Fibroblast of villous mesenchyme (primary cell): Measurements from ENCODE around the gene CFAP107. TPM values are rescaled to one million over a fixed set of nuclear protein-coding genes. Genes with fewer than 3 reads are reported as not detected.
"Not testable (repeated sequence)": the region's sequence is repeated elsewhere in the genome, so short reads cannot be mapped to it uniquely, and the experiment has no call there.

Source experiments
- DNase-seq: peaks from one replicate; pipeline ENCODE4 v3.0.0-alpha.2; 2010; ENCODE audit warnings: low read depth
- H3K4me3 ChIP-seq: 2 replicates; pipeline ENCODE4 v1.5.1; 2011; ENCODE audit warnings: low read depth, mild to moderate bottlenecking, low read length
- total RNA-seq: library from RNA; depleted of rRNA; stranded (reverse); fragments of >200 nt; gene quantifications from 2 replicates; pipeline ENCODE4 v1.2.3, GENCODE V29; 2012
- TF ChIP-seq, protein P1 (sequence below): IDR thresholded peaks from 2 replicates; pipeline ENCODE4 v1.5.1; 2012; ENCODE audit warnings: low read depth, mild to moderate bottlenecking, low read length; ENCODE audit not compliant: insufficient read depth

Gene CFAP107
- total RNA-seq, 1 donor: not detected

DNA sequence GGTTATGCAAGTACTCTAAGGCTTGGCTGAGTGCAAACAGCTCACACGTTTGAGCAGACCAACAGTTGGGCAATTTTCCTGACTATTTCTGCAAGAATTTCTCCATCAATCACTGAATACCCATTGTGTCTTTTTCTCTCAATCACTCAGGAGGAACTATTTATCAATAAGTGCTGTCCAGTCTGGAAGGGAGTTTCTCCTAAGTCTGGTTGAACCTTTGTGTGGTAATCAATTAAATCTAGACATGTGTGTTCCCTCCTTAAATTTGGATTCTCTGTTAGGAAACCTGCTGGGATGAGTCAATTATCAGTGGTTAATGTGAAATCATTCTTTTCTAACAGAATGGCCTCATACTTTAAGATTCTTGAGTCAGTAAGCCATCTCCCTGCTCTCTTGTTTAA, 36.9 kb upstream of the CFAP107 start:
- DNase-seq: no peak
- TF ChIP-seq, protein P1, sequence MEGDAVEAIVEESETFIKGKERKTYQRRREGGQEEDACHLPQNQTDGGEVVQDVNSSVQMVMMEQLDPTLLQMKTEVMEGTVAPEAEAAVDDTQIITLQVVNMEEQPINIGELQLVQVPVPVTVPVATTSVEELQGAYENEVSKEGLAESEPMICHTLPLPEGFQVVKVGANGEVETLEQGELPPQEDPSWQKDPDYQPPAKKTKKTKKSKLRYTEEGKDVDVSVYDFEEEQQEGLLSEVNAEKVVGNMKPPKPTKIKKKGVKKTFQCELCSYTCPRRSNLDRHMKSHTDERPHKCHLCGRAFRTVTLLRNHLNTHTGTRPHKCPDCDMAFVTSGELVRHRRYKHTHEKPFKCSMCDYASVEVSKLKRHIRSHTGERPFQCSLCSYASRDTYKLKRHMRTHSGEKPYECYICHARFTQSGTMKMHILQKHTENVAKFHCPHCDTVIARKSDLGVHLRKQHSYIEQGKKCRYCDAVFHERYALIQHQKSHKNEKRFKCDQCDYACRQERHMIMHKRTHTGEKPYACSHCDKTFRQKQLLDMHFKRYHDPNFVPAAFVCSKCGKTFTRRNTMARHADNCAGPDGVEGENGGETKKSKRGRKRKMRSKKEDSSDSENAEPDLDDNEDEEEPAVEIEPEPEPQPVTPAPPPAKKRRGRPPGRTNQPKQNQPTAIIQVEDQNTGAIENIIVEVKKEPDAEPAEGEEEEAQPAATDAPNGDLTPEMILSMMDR: no peak
- no peak overlapping the region for H3K4me3 ChIP-seq

DNA sequence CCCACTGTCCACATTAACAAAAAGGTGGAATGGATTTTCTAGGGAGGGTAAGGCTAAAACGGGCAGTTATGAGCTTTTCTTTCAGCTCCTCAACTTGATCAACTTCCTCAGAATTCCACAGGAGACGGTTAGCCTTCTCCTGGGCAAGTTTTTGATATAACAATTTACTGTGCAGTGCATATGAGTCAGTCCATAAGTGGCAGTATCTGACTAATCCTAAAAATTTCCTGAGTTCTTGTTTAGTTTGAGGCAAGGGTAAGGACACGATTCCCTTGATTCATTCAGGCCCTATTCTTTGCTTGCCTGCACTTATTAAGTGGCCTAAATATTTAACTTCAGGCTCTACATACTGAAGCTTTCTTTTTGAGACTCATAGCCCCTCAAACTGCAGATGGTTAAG, 36.3 kb upstream of the CFAP107 start:
- TF ChIP-seq, protein P1: no peak
- H3K4me3 ChIP-seq: no peak overlapping the region
- no peak for DNase-seq

DNA sequence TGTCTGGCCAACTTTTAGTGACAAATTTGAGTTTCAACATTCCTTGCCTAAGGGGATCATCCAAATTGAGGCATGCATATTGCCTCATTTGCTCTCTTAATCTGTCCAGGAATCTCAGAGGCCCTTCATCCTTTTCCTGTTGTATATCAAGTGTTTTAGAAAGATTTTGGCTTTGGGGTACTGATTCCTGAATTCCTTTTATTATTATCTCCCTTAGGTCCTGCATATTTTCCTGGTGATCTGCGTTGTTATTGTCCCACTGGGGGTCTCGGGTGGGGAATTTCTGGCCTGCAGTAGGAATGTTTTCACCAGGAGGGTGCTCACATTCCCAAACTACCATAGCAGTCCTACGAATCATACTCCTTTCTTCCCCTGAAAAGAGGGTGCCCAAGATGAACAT, 34.5 kb upstream of the CFAP107 start:
- DNase-seq: peak; percentile 4
- TF ChIP-seq, protein P1: no peak

DNA sequence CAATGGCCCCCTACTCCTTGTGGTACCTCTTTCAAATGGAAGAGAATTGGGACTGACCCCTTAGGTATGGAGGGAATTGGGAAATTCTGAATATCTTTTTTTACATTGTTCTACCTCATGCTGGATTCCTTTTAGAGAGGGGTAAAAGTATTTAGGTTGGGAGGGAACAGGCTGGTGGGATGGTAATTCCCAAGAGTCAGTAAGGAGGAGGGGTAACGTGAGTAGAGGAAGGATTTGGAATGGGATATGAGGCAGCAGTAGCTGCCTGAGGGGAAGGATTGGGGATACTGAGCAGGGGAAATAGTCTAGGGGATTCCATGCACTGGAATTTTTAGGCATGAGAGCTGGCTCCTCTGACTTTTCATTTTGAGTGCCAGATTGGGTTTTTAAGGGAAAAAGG, 33.9 kb upstream of the CFAP107 start:
- TF ChIP-seq, protein P1: no peak
- no peak overlapping the region for H3K4me3 ChIP-seq
- DNase-seq: no peak

More for the DNA sequence above, 34.5 kb upstream of the CFAP107 start:
- no peak overlapping the region for H3K4me3 ChIP-seq

DNA sequence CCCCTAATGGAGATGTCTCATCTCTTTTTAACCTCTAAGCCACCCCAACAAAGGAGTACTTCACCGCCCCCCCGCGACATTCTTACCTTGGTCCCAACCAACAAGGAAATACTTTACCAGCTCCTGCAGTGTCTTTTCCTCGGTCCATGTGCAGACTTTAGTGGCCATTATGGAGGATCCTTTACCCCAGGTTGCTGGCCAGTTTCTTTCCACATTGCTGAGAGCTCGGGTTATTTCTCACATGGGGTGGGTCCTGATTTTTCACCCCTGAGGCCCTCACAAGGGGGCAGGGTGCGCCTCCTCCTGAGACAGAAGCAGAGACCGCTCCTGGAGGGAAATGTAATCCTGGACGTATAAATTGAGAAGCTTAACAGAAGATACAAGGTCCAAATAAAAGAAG, 33.1 kb upstream of the CFAP107 start:
- no peak overlapping the region for H3K4me3 ChIP-seq
- DNase-seq: no peak
- TF ChIP-seq, protein P1: no peak

DNA sequence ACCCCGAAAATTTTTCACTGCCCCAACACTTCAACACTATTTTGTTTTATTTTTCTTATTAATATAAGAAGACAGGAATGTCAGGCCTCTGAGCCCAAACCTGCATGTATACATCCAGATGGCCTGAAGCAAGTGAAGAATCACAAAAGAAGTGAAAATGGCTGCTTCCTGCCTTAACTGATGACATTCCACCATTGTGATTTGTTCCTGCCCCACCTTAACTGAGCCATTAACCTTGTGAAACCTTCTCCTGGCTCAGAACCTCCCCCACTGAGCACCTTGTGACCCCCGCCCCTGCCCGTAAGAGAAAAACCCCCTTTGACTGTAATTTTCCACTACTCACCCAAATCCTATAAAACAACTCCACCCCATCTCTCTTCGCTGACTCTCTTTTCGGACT, 32.3 kb upstream of the CFAP107 start:
- DNase-seq, H3K4me3 ChIP-seq: not testable (repeated sequence)

DNA sequence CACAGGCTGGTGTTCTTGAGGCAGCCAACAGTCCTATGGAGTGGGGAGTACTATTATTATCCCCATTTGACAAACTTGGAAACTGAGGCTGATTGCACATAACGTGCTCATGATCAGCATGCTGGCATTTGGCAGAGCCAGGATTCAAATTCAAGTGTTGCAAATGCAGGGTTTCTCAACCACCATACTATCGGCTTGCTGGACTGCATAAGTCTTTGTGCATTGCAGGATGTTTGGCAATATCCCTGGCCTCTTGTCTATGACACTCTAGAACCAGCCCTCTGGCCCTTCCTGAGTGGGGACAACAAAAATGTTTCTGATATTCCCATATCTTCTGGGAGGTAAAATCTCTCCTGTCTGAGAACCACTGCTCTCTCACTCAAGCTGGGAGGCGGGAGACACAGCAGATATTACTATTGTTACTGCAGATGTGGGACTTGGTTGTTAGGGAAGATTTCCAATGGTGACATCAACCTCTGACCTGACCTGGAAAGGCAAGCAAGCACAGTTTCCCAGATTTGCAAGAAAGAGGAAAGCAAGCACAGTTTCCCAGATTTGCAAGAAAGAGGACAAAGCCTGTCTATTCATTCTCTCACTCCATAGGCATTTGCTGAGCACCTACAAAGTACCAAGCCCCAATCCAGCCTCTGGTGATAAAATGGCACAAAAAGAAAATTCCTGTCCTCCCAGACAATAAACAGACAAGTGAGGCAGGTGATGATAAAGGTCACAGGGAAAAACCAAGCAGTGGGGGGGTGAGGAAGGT, 31.1 kb upstream of the CFAP107 start:
- H3K4me3 ChIP-seq: no peak overlapping the region
- TF ChIP-seq, protein P1: no peak
- no peak for DNase-seq
